ENCODE measurements around the gene KCND3. TPM values are rescaled to one million over a fixed set of nuclear protein-coding genes. Genes with fewer than 3 reads are reported as not detected.

KCND3 gene
- total RNA-seq, 1 donor from 2014 or later: under 0.01 TPM

DNA sequence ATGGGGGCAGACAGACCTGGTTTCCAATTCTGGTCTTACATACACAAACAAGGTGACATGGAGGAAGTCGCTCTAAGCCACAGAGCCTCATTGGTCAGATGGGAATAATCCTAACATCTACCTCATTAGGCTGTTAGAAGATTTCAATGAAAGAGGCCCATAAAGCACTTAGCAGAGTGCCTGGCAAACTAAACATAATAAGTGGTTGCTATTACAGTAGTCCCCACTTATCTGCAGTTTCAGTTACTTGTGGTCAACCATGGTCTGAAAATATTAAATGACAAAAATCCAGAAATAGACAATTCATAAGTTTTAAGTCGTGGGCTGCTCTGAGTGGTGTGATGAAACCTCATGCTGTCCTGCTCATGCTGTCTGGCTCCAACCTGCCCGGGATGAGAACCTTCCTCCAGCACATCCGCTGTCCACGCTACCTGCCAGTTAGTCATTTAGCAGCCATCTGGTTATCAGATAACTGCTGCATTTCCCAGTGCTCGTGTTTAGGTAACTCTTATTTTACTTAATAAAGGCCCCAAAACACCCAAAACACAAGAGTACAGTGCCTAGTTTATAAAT is 121.5 kb downstream of the KCND3 start:
- Histone ChIP-seq H3K36me3 (ENCODE audit: control insufficient read depth, insufficient read depth, low read length) (no peaks in the 10 kb centered on the region), H3K27me3 (ENCODE audit: control insufficient read depth, insufficient read depth, low read length) (no peaks in the 10 kb centered on the region), H3K4me3 (ENCODE audit: low read depth, low read length) (no peak overlapping the region)
- TF ChIP-seq, protein P1, sequence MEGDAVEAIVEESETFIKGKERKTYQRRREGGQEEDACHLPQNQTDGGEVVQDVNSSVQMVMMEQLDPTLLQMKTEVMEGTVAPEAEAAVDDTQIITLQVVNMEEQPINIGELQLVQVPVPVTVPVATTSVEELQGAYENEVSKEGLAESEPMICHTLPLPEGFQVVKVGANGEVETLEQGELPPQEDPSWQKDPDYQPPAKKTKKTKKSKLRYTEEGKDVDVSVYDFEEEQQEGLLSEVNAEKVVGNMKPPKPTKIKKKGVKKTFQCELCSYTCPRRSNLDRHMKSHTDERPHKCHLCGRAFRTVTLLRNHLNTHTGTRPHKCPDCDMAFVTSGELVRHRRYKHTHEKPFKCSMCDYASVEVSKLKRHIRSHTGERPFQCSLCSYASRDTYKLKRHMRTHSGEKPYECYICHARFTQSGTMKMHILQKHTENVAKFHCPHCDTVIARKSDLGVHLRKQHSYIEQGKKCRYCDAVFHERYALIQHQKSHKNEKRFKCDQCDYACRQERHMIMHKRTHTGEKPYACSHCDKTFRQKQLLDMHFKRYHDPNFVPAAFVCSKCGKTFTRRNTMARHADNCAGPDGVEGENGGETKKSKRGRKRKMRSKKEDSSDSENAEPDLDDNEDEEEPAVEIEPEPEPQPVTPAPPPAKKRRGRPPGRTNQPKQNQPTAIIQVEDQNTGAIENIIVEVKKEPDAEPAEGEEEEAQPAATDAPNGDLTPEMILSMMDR (IDR thresholded peaks at IDR 0.05; ENCODE audit: insufficient read depth, low read length, poor library complexity, severe bottlenecking): no peak
- DNase-seq (ENCODE audit: low read depth): no peak

- H3K4me3 ChIP-seq (ENCODE audit: low read depth, low read length): no peak overlapping the region
- no peaks in the 10 kb centered on the region for H3K36me3 ChIP-seq (ENCODE audit: control insufficient read depth, insufficient read depth, low read length)
- H3K27me3 ChIP-seq (ENCODE audit: control insufficient read depth, insufficient read depth, low read length): no peaks in the 10 kb centered on the region
- DNase-seq (ENCODE audit: low read depth): no peak
- TF ChIP-seq, protein P1 (IDR thresholded peaks at IDR 0.05; ENCODE audit: insufficient read depth, low read length, poor library complexity, severe bottlenecking): no peak
Observed at GRCh38 chr1:111864862-111865261, 124.6 kb downstream of the KCND3 start.

DNA sequence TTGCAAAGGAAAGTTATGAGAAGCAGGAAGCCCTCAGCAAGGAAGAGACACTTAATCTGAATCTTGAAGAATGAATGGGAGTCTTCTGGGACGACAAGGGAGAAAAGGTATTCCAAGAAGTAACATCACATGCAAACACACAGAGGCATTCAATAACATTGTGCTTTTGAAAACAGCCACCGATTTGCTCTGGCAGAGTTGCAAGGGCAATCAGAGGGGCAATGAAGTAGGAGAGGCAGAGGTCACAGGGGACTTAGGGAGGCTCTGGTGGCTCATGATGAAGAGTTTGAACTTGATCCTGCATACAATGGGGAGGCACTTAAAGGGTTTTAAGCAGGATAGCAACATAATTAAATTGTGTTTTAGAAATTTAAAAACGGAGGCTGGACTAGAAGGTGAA is 126.1 kb downstream of the KCND3 start:
- no peak for DNase-seq (ENCODE audit: low read depth)
- Histone ChIP-seq H3K27me3 (ENCODE audit: control insufficient read depth, insufficient read depth, low read length) (no peaks in the 10 kb centered on the region), H3K4me3 (ENCODE audit: low read depth, low read length) (no peak overlapping the region), H3K36me3 (ENCODE audit: control insufficient read depth, insufficient read depth, low read length) (no peaks in the 10 kb centered on the region)
- TF ChIP-seq, protein P1 (IDR thresholded peaks at IDR 0.05; ENCODE audit: insufficient read depth, low read length, poor library complexity, severe bottlenecking): no peak

GRCh38 chr1:111862599-111862998 is 126.9 kb downstream of the KCND3 start:
- DNase-seq (ENCODE audit: low read depth): no peak
- H3K4me3 ChIP-seq (ENCODE audit: low read depth, low read length): no peak overlapping the region

DNA sequence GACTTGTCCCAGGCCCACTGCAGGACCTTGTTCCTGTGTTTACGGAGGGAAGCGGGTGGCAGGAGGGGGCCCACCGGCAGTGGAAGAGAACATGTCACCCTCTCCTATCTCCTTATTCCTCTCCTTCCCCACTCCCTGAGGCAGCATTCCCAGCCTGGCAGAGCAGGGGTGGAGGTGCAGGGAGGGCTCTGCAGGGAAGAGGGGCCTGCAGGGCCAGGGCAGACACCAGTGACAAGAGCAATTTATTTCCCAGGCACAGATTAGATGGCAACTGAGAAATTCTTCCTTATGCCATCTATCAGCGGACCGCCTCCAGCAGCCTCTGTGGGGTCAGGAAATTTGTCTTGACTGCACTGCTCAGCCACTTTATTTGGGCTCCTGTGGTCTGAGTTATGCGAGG is 127.9 kb downstream of the KCND3 start:
- Histone ChIP-seq H3K4me3 (ENCODE audit: low read depth, low read length) (no peak overlapping the region), H3K27me3 (ENCODE audit: control insufficient read depth, insufficient read depth, low read length) (no peaks in the 10 kb centered on the region), H3K36me3 (ENCODE audit: control insufficient read depth, insufficient read depth, low read length) (no peaks in the 10 kb centered on the region)
- DNase-seq (ENCODE audit: low read depth): no peak
- TF ChIP-seq, protein P1 (IDR thresholded peaks at IDR 0.05; ENCODE audit: insufficient read depth, low read length, poor library complexity, severe bottlenecking): no peak

More at GRCh38 chr1:111862599-111862998, 126.9 kb downstream of the KCND3 start:
- H3K36me3 ChIP-seq (ENCODE audit: control insufficient read depth, insufficient read depth, low read length): no peaks in the 10 kb centered on the region
- TF ChIP-seq, protein P1 (IDR thresholded peaks at IDR 0.05; ENCODE audit: insufficient read depth, low read length, poor library complexity, severe bottlenecking): no peak
- H3K27me3 ChIP-seq (ENCODE audit: control insufficient read depth, insufficient read depth, low read length): no peaks in the 10 kb centered on the region

DNA sequence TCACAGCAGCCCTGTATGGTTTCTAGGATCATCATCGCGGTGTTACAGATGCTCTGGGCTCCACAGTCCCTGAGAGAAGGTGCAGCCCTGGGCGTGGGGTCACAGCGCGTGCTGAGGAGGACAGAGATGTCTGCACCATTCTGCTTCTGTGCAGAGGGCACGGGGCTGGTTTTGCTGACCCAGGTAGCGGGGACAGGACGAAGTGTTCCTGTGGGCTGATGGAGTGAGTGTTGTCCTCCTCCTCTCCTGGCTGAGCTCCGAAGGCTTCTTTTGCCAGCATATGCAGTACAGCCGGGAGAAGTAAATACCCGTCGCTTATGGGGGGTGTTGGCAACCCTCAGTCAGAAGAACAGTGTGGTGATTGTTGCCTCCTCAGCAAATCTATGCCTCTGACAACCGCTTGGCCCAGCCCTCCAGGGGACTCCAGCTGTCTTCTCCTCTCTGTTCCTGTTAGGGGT is 132.2 kb downstream of the KCND3 start:
- no peaks in the 10 kb centered on the region for H3K27me3 ChIP-seq (ENCODE audit: control insufficient read depth, insufficient read depth, low read length)
- no peak for DNase-seq (ENCODE audit: low read depth)
- no peaks in the 10 kb centered on the region for H3K36me3 ChIP-seq (ENCODE audit: control insufficient read depth, insufficient read depth, low read length)
- no peak overlapping the region for H3K4me3 ChIP-seq (ENCODE audit: low read depth, low read length)
- TF ChIP-seq, protein P1 (IDR thresholded peaks at IDR 0.05; ENCODE audit: insufficient read depth, low read length, poor library complexity, severe bottlenecking): no peak

All from kidney epithelial cell (primary cell).